GM19351 (cell line): ENCODE results near the gene BAG1.

Source experiments
- ATAC-seq: cut with Tn5 transposase; IDR thresholded peaks from one replicate; pipeline ENCODE4 v1.9.1; 2021; ENCODE audit warnings: mild to moderate bottlenecking, moderate library complexity; ENCODE audit not compliant: unreplicated experiment

The BAG1 gene

GRCh38 chr9:33277484-33277883 is 13.0 kb upstream of the BAG1 start:
- no peak for ATAC-seq

- no peak for ATAC-seq
These were observed 9.4 kb upstream of the BAG1 start for GRCh38 chr9:33273972-33274328.

GRCh38 chr9:33273266-33273971 is 8.9 kb upstream of the BAG1 start:
- ATAC-seq: no peak

GRCh38 chr9:33272061-33272460 is 7.6 kb upstream of the BAG1 start:
- ATAC-seq: no peak

- ATAC-seq: no peak
These were observed 5.6 kb upstream of the BAG1 start for GRCh38 chr9:33270146-33270545.

GRCh38 chr9:33267151-33267767 is 2.8 kb upstream of the BAG1 start:
- no peak for ATAC-seq

- ATAC-seq: no peak
These were observed 830 bp upstream of the BAG1 start for GRCh38 chr9:33265211-33265865.

GRCh38 chr9:33264003-33264472 is 470 bp downstream of the BAG1 start:
- peak; percentile 34 for ATAC-seq

GRCh38 chr9:33263131-33264002 is 1.1 kb downstream of the BAG1 start:
- peak; percentile 17 for ATAC-seq

GRCh38 chr9:33260372-33260771 is 4.1 kb downstream of the BAG1 start:
- ATAC-seq: no peak

GRCh38 chr9:33257276-33257675 is 7.2 kb downstream of the BAG1 start:
- no peak for ATAC-seq

- ATAC-seq: no peak
These were observed 8.3 kb downstream of the BAG1 start for GRCh38 chr9:33256236-33256635.

- no peak for ATAC-seq
These were observed 9.0 kb downstream of the BAG1 start for GRCh38 chr9:33255471-33255870.

- ATAC-seq: no peak
These were observed 9.5 kb downstream of the BAG1 start for GRCh38 chr9:33255014-33255413.

GRCh38 chr9:33254211-33254610 is 10.3 kb downstream of the BAG1 start:
- ATAC-seq: no peak

- no peak for ATAC-seq
These were observed 14.0 kb downstream of the BAG1 start for GRCh38 chr9:33250458-33250995.

GRCh38 chr9:33249983-33250382 is 14.5 kb downstream of the BAG1 start:
- ATAC-seq: no peak

- ATAC-seq: peak; percentile 52
These were observed 15.3 kb downstream of the BAG1 start for GRCh38 chr9:33249087-33249658.

- ATAC-seq: no peak
These were observed 15.9 kb downstream of the BAG1 start for GRCh38 chr9:33248606-33249005.

GRCh38 chr9:33246269-33246860 is 18.1 kb downstream of the BAG1 start:
- ATAC-seq: no peak
